Lower lobe of right lung (tissue), 2 donors: ENCODE results near the gene SMG1. TPM values are rescaled to one million over a fixed set of nuclear protein-coding genes. Genes with fewer than 3 reads are reported as not detected.

Experiments
- ATAC-seq, 2 donors: fragments of 200-7000 bp; cut with Tn5 transposase; one replicate each; pipeline ENCODE4 v1.9.1; 2020 to 2022; ENCODE audit warnings: mild to moderate bottlenecking in 2 of 2, moderate library complexity in 2 of 2
- DNase-seq: peaks from one replicate; pipeline ENCODE4 v3.0.0-alpha.2; 2020
- H3K27ac ChIP-seq: fragments of 200-600 bp; one replicate; pipeline ENCODE4 v1.8.0; 2022
- H3K27me3 ChIP-seq: fragments of 200-600 bp; one replicate; pipeline ENCODE4 v1.8.0; 2022; ENCODE audit warnings: low read depth
- H3K36me3 ChIP-seq: fragments of 200-600 bp; one replicate; pipeline ENCODE4 v1.8.0; 2022; ENCODE audit warnings: mild to moderate bottlenecking
- H3K4me1 ChIP-seq: fragments of 200-600 bp; one replicate; pipeline ENCODE4 v1.8.0; 2022
- H3K4me3 ChIP-seq: fragments of 200-600 bp; one replicate; pipeline ENCODE4 v1.8.0; 2022; ENCODE audit warnings: mild to moderate bottlenecking
- H3K9me3 ChIP-seq: fragments of 200-600 bp; one replicate; pipeline ENCODE4 v1.8.0; 2022
- CTCF ChIP-seq: fragments of 200-600 bp; IDR thresholded peaks from one replicate; pipeline ENCODE4 v1.8.0; 2022; ENCODE audit warnings: antibody characterized with exemption, mild to moderate bottlenecking
- intact Hi-C: fragments of 100-400 bp; cut with DNase I; formaldehyde crosslinking; loops from one replicate; pipeline ENCODE4 v1.11.0; 2022
- total RNA-seq: library from RNA; stranded (reverse); fragmentation: NEBNext Ultra II Directional; extraction: Animal tissue kit (Norgen Biotek cat#: 25700); gene quantifications from one replicate; pipeline ENCODE4 v1.2.1, GENCODE V29; 2021
- donor health status: DM: no; HTN: yes; CAD: no; lungs with severe emphysema.

Gene SMG1
- total RNA-seq, 1 donor from 2014 or later: 89.0 TPM

- no peak for DNase-seq
- peak overlapping the region; percentile 90 for H3K27ac ChIP-seq
Measured at GRCh38 chr16:18800293-18800692, 125.9 kb downstream of the SMG1 start.

GRCh38 chr16:18799500-18799899 is 126.7 kb downstream of the SMG1 start:
- H3K4me1 ChIP-seq: peaks cover 44% of the 10 kb centered on the region
- H3K27ac ChIP-seq: no peak overlapping the region
- intact Hi-C loops: no loop called here
- H3K36me3 ChIP-seq: peaks cover 35% of the 10 kb centered on the region
- H3K27me3 ChIP-seq: no peaks in the 10 kb centered on the region
- ATAC-seq: no peak
- no peak for DNase-seq
- no peak for TF ChIP-seq CTCF
- H3K4me3 ChIP-seq: peak overlapping the region; percentile 94
- H3K9me3 ChIP-seq: no peaks in the 10 kb centered on the region

More at GRCh38 chr16:18800293-18800692, 125.9 kb downstream of the SMG1 start:
- Histone ChIP-seq H3K9me3 (no peaks in the 10 kb centered on the region), H3K4me1 (peaks cover 49% of the 10 kb centered on the region), H3K36me3 (peaks cover 27% of the 10 kb centered on the region), H3K4me3 (peak overlapping the region; percentile 94), H3K27me3 (no peaks in the 10 kb centered on the region)
- intact Hi-C loops: no loop called here
- no peak for ATAC-seq
- no peak for TF ChIP-seq CTCF

DNA sequence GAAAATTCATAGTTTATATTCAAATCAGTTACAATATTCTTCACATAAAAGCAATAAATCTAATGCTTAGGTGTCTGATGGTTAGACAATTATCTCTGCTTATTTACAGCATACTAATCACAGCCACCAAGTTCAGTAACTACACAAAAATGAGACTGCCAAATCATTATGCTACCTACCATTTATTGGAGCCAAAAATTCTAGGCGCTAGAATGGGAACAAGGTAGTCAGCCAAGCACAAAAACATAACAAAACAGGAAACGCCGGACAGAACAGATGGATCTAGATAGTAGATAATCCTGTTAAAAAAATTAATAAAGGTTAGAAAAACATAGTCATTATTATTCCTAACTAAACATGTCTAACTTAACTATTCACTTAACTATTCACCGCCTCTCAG is 128.5 kb downstream of the SMG1 start:
- no peak overlapping the region for H3K27ac ChIP-seq
- no peaks in the 10 kb centered on the region for H3K9me3 ChIP-seq
- H3K4me1 ChIP-seq: peaks cover 26% of the 10 kb centered on the region
- no peak overlapping the region for H3K4me3 ChIP-seq
- intact Hi-C loops: no loop called here
- peaks cover 52% of the 10 kb centered on the region for H3K36me3 ChIP-seq
- ATAC-seq (no peak), DNase-seq (no peak)
- no peak for TF ChIP-seq CTCF
- H3K27me3 ChIP-seq: no peaks in the 10 kb centered on the region

DNA sequence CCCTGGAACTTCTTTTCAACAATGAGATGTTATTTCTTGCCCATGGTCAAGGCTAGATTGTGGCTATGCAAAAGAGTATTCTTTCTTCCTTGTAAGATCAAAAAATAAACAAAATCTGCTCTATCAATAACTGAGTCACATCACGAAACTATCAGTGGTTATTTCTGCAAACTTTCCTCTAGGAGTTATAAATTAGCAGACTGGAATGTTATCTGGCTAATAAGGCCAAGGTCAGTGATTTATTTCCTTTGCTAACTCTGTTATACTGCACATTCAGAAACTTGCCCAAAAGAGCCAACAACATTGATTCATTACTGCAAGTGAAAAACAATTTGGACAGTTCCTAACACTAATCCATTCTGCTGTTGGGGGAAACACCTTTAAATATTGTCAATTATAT is 129.8 kb downstream of the SMG1 start:
- Histone ChIP-seq H3K27me3 (no peaks in the 10 kb centered on the region), H3K36me3 (peaks cover 64% of the 10 kb centered on the region), H3K9me3 (no peaks in the 10 kb centered on the region), H3K4me1 (peaks cover 17% of the 10 kb centered on the region), H3K27ac (no peak overlapping the region), H3K4me3 (no peak overlapping the region)
- TF ChIP-seq CTCF: no peak
- no peak for DNase-seq
- ATAC-seq: no peak
- intact Hi-C loops: no loop called here

- H3K4me1 ChIP-seq: peaks cover 22% of the 10 kb centered on the region
- no peak overlapping the region for H3K27ac ChIP-seq
- no peaks in the 10 kb centered on the region for H3K27me3 ChIP-seq
- DNase-seq (no peak), ATAC-seq (no peak)
- intact Hi-C loops: no loop called here
- no peak overlapping the region for H3K4me3 ChIP-seq
- peaks cover 73% of the 10 kb centered on the region for H3K36me3 ChIP-seq
- H3K9me3 ChIP-seq: no peaks in the 10 kb centered on the region
- TF ChIP-seq CTCF: no peak
Measured at GRCh38 chr16:18792836-18793433, 133.3 kb downstream of the SMG1 start.
